GM12878 (cell line): ENCODE data around the gene MRPL18. TPM values are rescaled to one million over a fixed set of nuclear protein-coding genes. Genes with fewer than 3 reads are reported as not detected.

Experiments used
- ATAC-seq: fragments of 200-7000 bp; cut with Tn5 transposase; 3 replicates; pipeline ENCODE4 v1.9.1; 2020; ENCODE audit warnings: mild to moderate bottlenecking, moderate library complexity
- BruUV-seq: library from RNA; stranded (reverse); fragments of 400-500 nt; replicated peaks from 2 replicates; lab custom pipeline; 2021; lab: Mats Ljungman, UMichigan
- CTCF ChIA-PET: fragments of 300-600 bp; sonication (Branson Sonifier 250); formaldehyde crosslinking; extraction: SDS; loops from one replicate; lab custom pipeline; 2021; ENCODE audit warnings: inconsistent platforms; lab: Yijun Ruan, JAX
- POLR2A ChIA-PET: fragments of 350-600 bp; formaldehyde crosslinking; extraction: SDS; loops from one replicate; lab custom pipeline; 2021; ENCODE audit warnings: inconsistent platforms; lab: Charles Lee
- RAD21 ChIA-PET: fragments of 300-600 bp; sonication (Branson Sonifier 250); formaldehyde crosslinking; loops from one replicate; lab custom pipeline; 2023; ENCODE audit warnings: antibody characterized with exemption; ENCODE audit not compliant: unreplicated experiment; lab: Charles Lee
- SMC1A ChIA-PET: fragments of 300-600 bp; sonication (Branson Sonifier 250); formaldehyde crosslinking; loops from one replicate; lab custom pipeline; 2023; ENCODE audit not compliant: unreplicated experiment, uncharacterized antibody; lab: Charles Lee
- DNase-seq: peaks from one replicate; pipeline ENCODE4 v3.0.0-alpha.2; 2011; ENCODE audit warnings: low read depth, low spot score
- FAIRE-seq: peaks from 3 replicates; lab custom pipeline; 2011; peaks lifted over from hg19 to GRCh38; lab: Jason Lieb, UNC
- H2AFZ ChIP-seq: 2 replicates; pipeline ENCODE4 v1.6.0; 2011; ENCODE audit warnings: low read depth, low read length, control low read depth; ENCODE audit not compliant: control insufficient read depth
- H3K27ac ChIP-seq: 2 replicates; pipeline ENCODE4 v1.5.1; 2011; ENCODE audit warnings: control low read depth; ENCODE audit not compliant: control insufficient read depth, insufficient read depth
- H3K27me3 ChIP-seq, 2 experiments: replicated peaks in 1 of 2; 2 replicates each; pipeline versions ENCODE4 v1.6.0 to v1.6.1; 2011; ENCODE audit warnings: low read length in 1 of 2; ENCODE audit not compliant: control insufficient read depth in 2 of 2, insufficient read depth in 2 of 2
- H3K36me3 ChIP-seq, 2 experiments: 2 replicates each; pipeline ENCODE4 v1.5.1; 2011; ENCODE audit warnings: low read length in 1 of 2; ENCODE audit not compliant: control insufficient read depth in 2 of 2, insufficient read depth in 2 of 2
- H3K4me1 ChIP-seq: 2 replicates; pipeline ENCODE4 v1.6.1; 2011; ENCODE audit warnings: mild to moderate bottlenecking, low read length, moderate library complexity, mixed read lengths; ENCODE audit not compliant: control insufficient read depth, insufficient read depth
- H3K4me2 ChIP-seq: 2 replicates; pipeline ENCODE4 v1.6.0; 2011; ENCODE audit warnings: control low read depth; ENCODE audit not compliant: control insufficient read depth, insufficient read depth
- H3K4me3 ChIP-seq: fragments of 200-600 bp; sonication (generic); 2 replicates; pipeline ENCODE4 v1.5.1; 2016
- H3K79me2 ChIP-seq: 2 replicates; pipeline ENCODE4 v1.6.0; 2011; ENCODE audit warnings: low read length; ENCODE audit not compliant: control insufficient read depth, insufficient read depth
- H3K9ac ChIP-seq: 2 replicates; pipeline ENCODE4 v1.8.0; 2011; ENCODE audit warnings: low read length, control low read depth, mixed read lengths; ENCODE audit not compliant: control insufficient read depth, insufficient read depth
- H3K9me3 ChIP-seq: replicated peaks from 3 replicates; pipeline ENCODE4 v1.5.1; 2011; ENCODE audit warnings: mild to moderate bottlenecking, low read length; ENCODE audit not compliant: control insufficient read depth, insufficient read depth
- H4K20me1 ChIP-seq: 2 replicates; pipeline ENCODE4 v1.6.0; 2011; ENCODE audit not compliant: control insufficient read depth, insufficient read depth
- BACH1 ChIP-seq: fragments of 450-650 bp; IDR thresholded peaks from 2 replicates; pipeline ENCODE4 v1.6.1; 2017; ENCODE audit warnings: mild to moderate bottlenecking, borderline replicate concordance
- MEF2B ChIP-seq: fragments of 450-650 bp; IDR thresholded peaks from 2 replicates; pipeline ENCODE4 v1.6.1; 2018; ENCODE audit warnings: mild to moderate bottlenecking, moderate library complexity; ENCODE audit not compliant: partially characterized antibody, poor library complexity, severe bottlenecking
- RAD21 ChIP-seq: IDR thresholded peaks from 2 replicates; pipeline ENCODE4 v1.6.1; 2011; ENCODE audit warnings: mild to moderate bottlenecking, low read depth, low read length, moderate library complexity; ENCODE audit not compliant: insufficient read depth
- TCF3 ChIP-seq: IDR thresholded peaks from 2 replicates; pipeline ENCODE4 v1.6.1; 2012; ENCODE audit warnings: low read depth, mild to moderate bottlenecking, low read length, borderline replicate concordance; ENCODE audit not compliant: insufficient read depth
- WGBS: methylation state at CpG from one replicate; pipeline ENCODE4 v1.1.6; 2016; ENCODE audit warnings: low lambda C conversion rate; ENCODE audit not compliant: insufficient replicate concordance, insufficient coverage; ENCODE audit errors: missing lambda C conversion rate; 5-methylcytosine and 5-hydroxymethylcytosine counted together
- in situ Hi-C: fragments of 300-500 bp; cut with MboI; formaldehyde crosslinking; loops from 9 replicates; pipeline ENCODE4 v1.14.3; 2018; ENCODE audit warnings: mixed read lengths
- intact Hi-C: fragments of 100-400 bp; cut with micrococcal nuclease; formaldehyde crosslinking; loops from one replicate; pipeline ENCODE4 v1.14.2; 2022; ENCODE audit not compliant: unreplicated experiment
- polyA plus RNA-seq, 11 experiments: library from polyadenylated mRNA; depleted of rRNA in 4 of 11; unstranded in 6 of 11; stranded (reverse) in 5 of 11; fragments of >200 nt; fragmentation: Nextera tagmentation in 4 of 11; fragmentation: Illumina TruSeq in 1 of 11; extraction: Ambion mirVana in 4 of 11; extraction: Trizol in 1 of 11; gene quantifications; 1 replicate in 1 of 11; 2 replicates in 10 of 11; pipeline versions ENCODE4 v1.2.1 to v1.2.3, GENCODE V29; 2011 to 2016; ENCODE audit warnings: inconsistent platforms in 2 of 11, missing spikeins in 2 of 11, low read depth in 1 of 11
- total RNA-seq, 4 experiments: library from RNA; depleted of rRNA in 3 of 4; stranded (reverse); fragments of >200 nt in 3 of 4; fragmentation: Illumina TruSeq in 1 of 4; extraction: Trizol in 1 of 4; gene quantifications; 2 replicates each; pipeline versions ENCODE4 v1.2.1 to v1.2.3, GENCODE V29; 2013 to 2021
- TF ChIP-seq, protein P1 (sequence below): fragments of 450-650 bp; IDR thresholded peaks from 2 replicates; pipeline ENCODE4 v1.6.1; 2017; ENCODE audit warnings: mild to moderate bottlenecking, moderate library complexity
- TF ChIP-seq, protein P2 (sequence below), 3 experiments: IDR thresholded peaks in 2 of 3; conservative IDR thresholded peaks in 1 of 3; 2 replicates each; pipeline ENCODE4 v1.5.1; 2011; ENCODE audit warnings: low read depth in 3 of 3, low read length in 3 of 3, mild to moderate bottlenecking in 3 of 3, control low read depth in 2 of 3, moderate library complexity in 2 of 3, inconsistent platforms in 1 of 3, mixed read lengths in 1 of 3; ENCODE audit not compliant: control insufficient read depth in 2 of 3, insufficient read depth in 1 of 3; ENCODE audit errors: extremely low read depth in 1 of 3
- TF ChIP-seq, protein P3 (sequence below): fragments of 450-650 bp; IDR thresholded peaks from 2 replicates; pipeline ENCODE4 v1.6.1; 2018; ENCODE audit warnings: borderline replicate concordance, mild to moderate bottlenecking; ENCODE audit not compliant: partially characterized antibody
- TF ChIP-seq, protein P4 (sequence below): fragments of 150-350 bp; IDR thresholded peaks from 2 replicates; pipeline ENCODE4 v1.6.1; 2014; ENCODE audit warnings: mild to moderate bottlenecking, low read depth, low read length

The MRPL18 gene
- total and polyA plus RNA-seq, 10 of the 15 experiments (the other 5 are each of a cell fraction or from before 2014, with no cell fraction given) = 68.5 to 203 (median 116) TPM

DNA sequence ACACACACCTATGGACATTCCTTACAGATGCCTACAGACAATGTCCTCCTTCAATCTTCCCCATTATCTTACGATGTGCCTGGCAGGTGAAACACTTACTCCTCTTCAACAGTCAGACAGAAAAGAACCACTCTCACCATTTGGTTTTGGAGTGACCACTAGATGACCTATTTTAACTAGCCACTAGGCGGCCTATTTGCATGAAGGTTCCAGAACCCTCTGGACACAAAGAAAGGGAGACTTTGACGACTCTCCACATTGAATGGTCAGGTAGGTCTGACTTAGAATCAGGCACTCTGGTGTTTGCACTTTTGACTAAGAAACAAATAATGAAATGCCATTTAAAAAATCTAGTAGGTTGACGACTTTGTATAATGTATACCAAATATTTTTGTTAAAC is 51.8 kb downstream of the MRPL18 start:
- no peak overlapping the region for H2AFZ ChIP-seq
- H3K36me3 ChIP-seq = no peaks in the 10 kb centered on the region
- no peak overlapping the region for H3K4me3 ChIP-seq
- WGBS = 46% methylated on average over 4 of the region's 4 CpGs
- H3K27ac ChIP-seq = no peak overlapping the region
- FAIRE-seq = no peak
- no peak overlapping the region for H3K4me2 ChIP-seq
- H3K27me3 ChIP-seq = no peaks in the 10 kb centered on the region
- H3K4me1 ChIP-seq = no peaks in the 10 kb centered on the region
- BruUV-seq = no TSS peak
- in situ Hi-C loops (no loop called here), intact Hi-C loops (no loop called here)
- SMC1A ChIA-PET = no interaction called here
- peak; percentile 72 for ATAC-seq
- RAD21 ChIA-PET = no interaction called here
- POLR2A ChIA-PET = no interaction called here
- no peak for DNase-seq
- H3K9me3 ChIP-seq = no peaks in the 10 kb centered on the region
- no peak for TF ChIP-seq MEF2B
- 0 out of 2 replicates have a peak, but pooled peaks have one; percentile 15 for TF ChIP-seq RAD21
- TF ChIP-seq BACH1 = no peak
- TF ChIP-seq, protein P1, sequence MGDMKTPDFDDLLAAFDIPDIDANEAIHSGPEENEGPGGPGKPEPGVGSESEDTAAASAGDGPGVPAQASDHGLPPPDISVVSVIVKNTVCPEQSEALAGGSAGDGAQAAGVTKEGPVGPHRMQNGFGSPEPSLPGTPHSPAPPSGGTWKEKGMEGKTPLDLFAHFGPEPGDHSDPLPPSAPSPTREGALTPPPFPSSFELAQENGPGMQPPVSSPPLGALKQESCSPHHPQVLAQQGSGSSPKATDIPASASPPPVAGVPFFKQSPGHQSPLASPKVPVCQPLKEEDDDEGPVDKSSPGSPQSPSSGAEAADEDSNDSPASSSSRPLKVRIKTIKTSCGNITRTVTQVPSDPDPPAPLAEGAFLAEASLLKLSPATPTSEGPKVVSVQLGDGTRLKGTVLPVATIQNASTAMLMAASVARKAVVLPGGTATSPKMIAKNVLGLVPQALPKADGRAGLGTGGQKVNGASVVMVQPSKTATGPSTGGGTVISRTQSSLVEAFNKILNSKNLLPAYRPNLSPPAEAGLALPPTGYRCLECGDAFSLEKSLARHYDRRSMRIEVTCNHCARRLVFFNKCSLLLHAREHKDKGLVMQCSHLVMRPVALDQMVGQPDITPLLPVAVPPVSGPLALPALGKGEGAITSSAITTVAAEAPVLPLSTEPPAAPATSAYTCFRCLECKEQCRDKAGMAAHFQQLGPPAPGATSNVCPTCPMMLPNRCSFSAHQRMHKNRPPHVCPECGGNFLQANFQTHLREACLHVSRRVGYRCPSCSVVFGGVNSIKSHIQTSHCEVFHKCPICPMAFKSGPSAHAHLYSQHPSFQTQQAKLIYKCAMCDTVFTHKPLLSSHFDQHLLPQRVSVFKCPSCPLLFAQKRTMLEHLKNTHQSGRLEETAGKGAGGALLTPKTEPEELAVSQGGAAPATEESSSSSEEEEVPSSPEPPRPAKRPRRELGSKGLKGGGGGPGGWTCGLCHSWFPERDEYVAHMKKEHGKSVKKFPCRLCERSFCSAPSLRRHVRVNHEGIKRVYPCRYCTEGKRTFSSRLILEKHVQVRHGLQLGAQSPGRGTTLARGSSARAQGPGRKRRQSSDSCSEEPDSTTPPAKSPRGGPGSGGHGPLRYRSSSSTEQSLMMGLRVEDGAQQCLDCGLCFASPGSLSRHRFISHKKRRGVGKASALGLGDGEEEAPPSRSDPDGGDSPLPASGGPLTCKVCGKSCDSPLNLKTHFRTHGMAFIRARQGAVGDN = no peak
- no peak for TF ChIP-seq TCF3
- TF ChIP-seq, protein P2, sequence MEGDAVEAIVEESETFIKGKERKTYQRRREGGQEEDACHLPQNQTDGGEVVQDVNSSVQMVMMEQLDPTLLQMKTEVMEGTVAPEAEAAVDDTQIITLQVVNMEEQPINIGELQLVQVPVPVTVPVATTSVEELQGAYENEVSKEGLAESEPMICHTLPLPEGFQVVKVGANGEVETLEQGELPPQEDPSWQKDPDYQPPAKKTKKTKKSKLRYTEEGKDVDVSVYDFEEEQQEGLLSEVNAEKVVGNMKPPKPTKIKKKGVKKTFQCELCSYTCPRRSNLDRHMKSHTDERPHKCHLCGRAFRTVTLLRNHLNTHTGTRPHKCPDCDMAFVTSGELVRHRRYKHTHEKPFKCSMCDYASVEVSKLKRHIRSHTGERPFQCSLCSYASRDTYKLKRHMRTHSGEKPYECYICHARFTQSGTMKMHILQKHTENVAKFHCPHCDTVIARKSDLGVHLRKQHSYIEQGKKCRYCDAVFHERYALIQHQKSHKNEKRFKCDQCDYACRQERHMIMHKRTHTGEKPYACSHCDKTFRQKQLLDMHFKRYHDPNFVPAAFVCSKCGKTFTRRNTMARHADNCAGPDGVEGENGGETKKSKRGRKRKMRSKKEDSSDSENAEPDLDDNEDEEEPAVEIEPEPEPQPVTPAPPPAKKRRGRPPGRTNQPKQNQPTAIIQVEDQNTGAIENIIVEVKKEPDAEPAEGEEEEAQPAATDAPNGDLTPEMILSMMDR (IDR thresholded peaks at IDR 0.05 in 2 of 3, conservative IDR thresholded peaks at IDR 0.05 in 1 of 3; ENCODE audit: control insufficient read depth in 2 of 3, extremely low read depth in 1 of 3, insufficient read depth in 1 of 3, low read depth in 3 of 3, low read length in 3 of 3) = peak in 1 of 3 experiments; percentile 15; a peak in 1 of 6 replicates
- TF ChIP-seq, protein P3, sequence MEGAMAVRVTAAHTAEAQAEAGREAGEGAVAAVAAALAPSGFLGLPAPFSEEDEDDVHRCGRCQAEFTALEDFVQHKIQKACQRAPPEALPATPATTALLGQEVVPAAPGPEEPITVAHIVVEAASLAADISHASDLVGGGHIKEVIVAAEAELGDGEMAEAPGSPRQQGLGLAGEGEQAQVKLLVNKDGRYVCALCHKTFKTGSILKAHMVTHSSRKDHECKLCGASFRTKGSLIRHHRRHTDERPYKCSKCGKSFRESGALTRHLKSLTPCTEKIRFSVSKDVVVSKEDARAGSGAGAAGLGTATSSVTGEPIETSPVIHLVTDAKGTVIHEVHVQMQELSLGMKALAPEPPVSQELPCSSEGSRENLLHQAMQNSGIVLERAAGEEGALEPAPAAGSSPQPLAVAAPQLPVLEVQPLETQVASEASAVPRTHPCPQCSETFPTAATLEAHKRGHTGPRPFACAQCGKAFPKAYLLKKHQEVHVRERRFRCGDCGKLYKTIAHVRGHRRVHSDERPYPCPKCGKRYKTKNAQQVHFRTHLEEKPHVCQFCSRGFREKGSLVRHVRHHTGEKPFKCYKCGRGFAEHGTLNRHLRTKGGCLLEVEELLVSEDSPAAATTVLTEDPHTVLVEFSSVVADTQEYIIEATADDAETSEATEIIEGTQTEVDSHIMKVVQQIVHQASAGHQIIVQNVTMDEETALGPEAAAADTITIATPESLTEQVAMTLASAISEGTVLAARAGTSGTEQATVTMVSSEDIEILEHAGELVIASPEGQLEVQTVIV = no peak
- TF ChIP-seq, protein P4, sequence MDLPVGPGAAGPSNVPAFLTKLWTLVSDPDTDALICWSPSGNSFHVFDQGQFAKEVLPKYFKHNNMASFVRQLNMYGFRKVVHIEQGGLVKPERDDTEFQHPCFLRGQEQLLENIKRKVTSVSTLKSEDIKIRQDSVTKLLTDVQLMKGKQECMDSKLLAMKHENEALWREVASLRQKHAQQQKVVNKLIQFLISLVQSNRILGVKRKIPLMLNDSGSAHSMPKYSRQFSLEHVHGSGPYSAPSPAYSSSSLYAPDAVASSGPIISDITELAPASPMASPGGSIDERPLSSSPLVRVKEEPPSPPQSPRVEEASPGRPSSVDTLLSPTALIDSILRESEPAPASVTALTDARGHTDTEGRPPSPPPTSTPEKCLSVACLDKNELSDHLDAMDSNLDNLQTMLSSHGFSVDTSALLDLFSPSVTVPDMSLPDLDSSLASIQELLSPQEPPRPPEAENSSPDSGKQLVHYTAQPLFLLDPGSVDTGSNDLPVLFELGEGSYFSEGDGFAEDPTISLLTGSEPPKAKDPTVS = 0 out of 2 replicates have a peak, but pooled peaks have one; percentile 23
- H3K9ac ChIP-seq = no peak overlapping the region
- no peaks in the 10 kb centered on the region for H4K20me1 ChIP-seq
- no peaks in the 10 kb centered on the region for H3K79me2 ChIP-seq
- CTCF ChIA-PET = no interaction called here
